ENCODE measurements around the gene HSPB6. TPM values are rescaled to one million over a fixed set of nuclear protein-coding genes. Genes with fewer than 3 reads are reported as not detected.
A peak's percentile ranks its signal among the peaks of the same experiment; 100 is the strongest.
"Not testable (repeated sequence)": the region's sequence is repeated elsewhere in the genome, so short reads cannot be mapped to it uniquely, and the experiment has no call there.

Gene HSPB6
- total RNA-seq, 2 experiments from 2014 or later: 0.48 TPM; not detected in 1

DNA sequence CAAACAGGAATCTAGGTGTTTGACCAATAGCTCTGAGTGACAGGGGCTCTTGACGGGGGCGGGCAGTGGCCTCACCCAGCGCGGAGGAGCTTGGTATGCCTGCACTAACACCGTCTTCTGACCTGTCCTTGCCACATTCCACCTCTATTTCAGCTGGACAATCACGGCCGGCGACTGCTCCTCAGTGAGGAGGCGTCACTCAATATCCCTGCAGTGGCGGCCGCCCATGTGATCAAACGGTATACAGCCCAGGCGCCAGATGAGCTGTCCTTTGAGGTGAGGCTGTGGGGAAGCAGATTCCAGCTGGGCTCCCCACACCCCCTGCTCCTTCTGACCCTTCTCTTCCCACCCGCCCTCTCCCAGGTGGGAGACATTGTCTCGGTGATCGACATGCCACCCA is 23.2 kb upstream of the HSPB6 start:
- ChIA-PET POLR2A (no interaction called here), CTCF (no interaction called here)
- Mint-ChIP-seq H3K9me3 (no peaks in the 10 kb centered on the region), H3K36me3 (ENCODE audit: low read depth) (peaks cover 33% of the 10 kb centered on the region), H3K27ac (no peak overlapping the region), H3K4me3 (no peak overlapping the region), H3K4me1 (peaks cover 23% of the 10 kb centered on the region), H3K27me3 (no peaks in the 10 kb centered on the region)
- DNase-seq: no peak

DNA sequence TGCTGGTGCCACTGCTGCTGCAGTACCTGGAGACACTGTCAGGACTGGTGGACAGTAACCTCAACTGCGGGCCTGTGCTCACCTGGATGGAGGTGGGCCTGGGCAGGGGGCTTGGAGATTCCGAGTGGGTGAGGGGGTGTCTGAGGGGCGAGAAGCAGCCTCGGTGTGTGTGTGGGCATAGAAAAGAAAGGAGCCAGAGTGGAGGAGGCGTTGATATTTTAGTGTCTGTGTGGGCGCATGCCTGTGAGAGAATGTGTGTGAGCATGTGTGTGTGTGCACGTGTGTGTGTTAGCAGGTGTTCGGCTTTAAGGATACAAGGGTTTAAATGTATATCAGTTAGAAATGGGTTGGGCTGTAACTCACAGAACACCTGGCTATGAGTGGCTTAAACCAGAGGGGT is 22.2 kb upstream of the HSPB6 start:
- no peak overlapping the region for H3K4me3 Mint-ChIP-seq
- peaks cover 30% of the 10 kb centered on the region for H3K4me1 Mint-ChIP-seq
- no peak for DNase-seq
- no peak overlapping the region for H3K27ac Mint-ChIP-seq
- CTCF ChIA-PET: no interaction called here
- H3K9me3 Mint-ChIP-seq: no peaks in the 10 kb centered on the region
- H3K36me3 Mint-ChIP-seq (ENCODE audit: low read depth): peaks cover 33% of the 10 kb centered on the region
- POLR2A ChIA-PET: no interaction called here
- H3K27me3 Mint-ChIP-seq: no peaks in the 10 kb centered on the region

- POLR2A ChIA-PET: no interaction called here
- Mint-ChIP-seq H3K4me3 (peak overlapping the region; percentile 52), H3K27me3 (no peaks in the 10 kb centered on the region), H3K27ac (no peak overlapping the region), H3K4me1 (peaks cover 30% of the 10 kb centered on the region), H3K9me3 (no peaks in the 10 kb centered on the region), H3K36me3 (ENCODE audit: low read depth) (peaks cover 26% of the 10 kb centered on the region)
- CTCF ChIA-PET: no interaction called here
- no peak for DNase-seq
Measured at GRCh38 chr19:35777961-35778360, 21.1 kb upstream of the HSPB6 start.

- Mint-ChIP-seq H3K36me3 (ENCODE audit: low read depth) (peaks cover 24% of the 10 kb centered on the region), H3K27ac (peak overlapping the region; percentile 18), H3K4me1 (peaks cover 30% of the 10 kb centered on the region), H3K27me3 (no peaks in the 10 kb centered on the region), H3K4me3 (peak overlapping the region; percentile 81), H3K9me3 (no peaks in the 10 kb centered on the region)
- ChIA-PET POLR2A (no interaction called here), CTCF (interaction anchor here (1.0 kb wide), 1 partner anchor 29 kb away, joined by 4 read pairs; the partner anchor contains the start of gene LIN37)
- DNase-seq: no peak
Measured at GRCh38 chr19:35777086-35777841, 20.4 kb upstream of the HSPB6 start.

GRCh38 chr19:35776102-35776788 is 19.4 kb upstream of the HSPB6 start:
- CTCF ChIA-PET: interaction anchor here (1.0 kb wide), 1 partner anchor 28 kb away, joined by 4 read pairs; the partner anchor contains the start of gene LIN37
- Mint-ChIP-seq H3K27me3 (no peaks in the 10 kb centered on the region), H3K36me3 (ENCODE audit: low read depth) (peaks cover 20% of the 10 kb centered on the region), H3K4me3 (peak overlapping the region; percentile 81), H3K4me1 (peaks cover 30% of the 10 kb centered on the region), H3K9me3 (no peaks in the 10 kb centered on the region), H3K27ac (peak overlapping the region; percentile 52)
- POLR2A ChIA-PET: interaction anchor here (0.7 to 0.8 kb wide), 2 partner anchors 34 to 35 kb away, joined by 3 to 6 read pairs; partner anchors contain the start of gene IGFLR1
- no peak for DNase-seq

DNA sequence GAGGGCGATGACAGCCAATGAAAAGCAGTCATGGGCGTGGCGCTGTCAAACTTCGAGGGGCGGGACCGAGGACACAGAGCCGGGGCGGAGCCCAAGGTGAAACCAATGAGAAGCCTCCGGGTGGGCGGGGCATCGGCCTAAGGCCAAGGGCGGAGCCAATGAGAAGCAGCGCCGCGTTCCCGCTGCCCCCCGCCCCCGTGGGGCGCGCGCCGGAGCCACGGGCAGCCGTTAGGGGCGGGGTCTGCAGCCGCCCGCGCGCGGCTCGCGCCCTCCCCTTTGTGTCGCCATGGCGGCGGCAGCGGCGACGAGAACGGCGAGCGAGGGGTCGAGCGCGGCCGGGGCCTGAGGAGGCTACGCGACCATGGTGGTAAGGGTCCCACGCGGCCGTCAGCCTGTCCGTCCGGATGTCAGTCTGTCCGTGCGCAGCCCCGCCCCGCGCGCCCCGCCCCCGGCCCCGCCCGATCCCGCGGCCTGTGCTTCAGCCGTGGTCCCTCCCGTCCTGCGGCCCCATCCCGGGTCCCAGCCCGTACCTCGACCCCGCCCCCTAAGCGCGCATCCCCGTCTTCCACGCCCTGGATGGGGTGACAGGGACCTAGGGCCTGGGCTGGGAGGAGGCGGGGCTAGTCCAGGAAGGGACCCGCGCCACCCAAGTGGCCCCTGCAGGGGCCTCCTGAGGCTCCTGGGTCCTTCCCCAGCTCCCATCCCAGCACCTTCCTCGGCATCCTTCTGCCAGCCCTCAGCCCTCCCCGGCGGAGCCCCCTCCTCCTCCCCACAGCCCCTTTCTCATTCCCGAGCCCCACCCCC is 18.7 kb upstream of the HSPB6 start, which contains the start of gene ARHGAP33:
ARHGAP33 (plus strand) TSS at position 267 of the 804 bp plus-strand sequence; CDS start at position 362, 95 bp downstream.
- peak within 1 kb of the TSS; percentile 81 for H3K4me3 Mint-ChIP-seq
- peak within 1 kb of the TSS; percentile 52 for H3K27ac Mint-ChIP-seq
- H3K4me1 Mint-ChIP-seq: peaks cover 30% of the 10 kb centered on the region
- peak; percentile 100 for DNase-seq
- H3K27me3 Mint-ChIP-seq: no peaks in the 10 kb centered on the region
- CTCF ChIA-PET: no interaction called here
- POLR2A ChIA-PET: interaction anchor here (0.7 to 0.8 kb wide), 2 partner anchors 33 to 35 kb away, joined by 3 to 6 read pairs; partner anchors contain the start of gene IGFLR1
- no peaks in the 10 kb centered on the region for H3K9me3 Mint-ChIP-seq
- H3K36me3 Mint-ChIP-seq (ENCODE audit: low read depth): peaks cover 17% of the 10 kb centered on the region

GRCh38 chr19:35775046-35775297 is 18.1 kb upstream of the HSPB6 start:
- no peaks in the 10 kb centered on the region for H3K27me3 Mint-ChIP-seq
- peaks cover 30% of the 10 kb centered on the region for H3K4me1 Mint-ChIP-seq
- ChIA-PET POLR2A (interaction anchor here (0.6 kb wide), 1 partner anchor 62 kb away, joined by 3 read pairs; no protein-coding TSS in a partner anchor), CTCF (no interaction called here)
- peak overlapping the region; percentile 44 for H3K27ac Mint-ChIP-seq
- H3K36me3 Mint-ChIP-seq (ENCODE audit: low read depth): peaks cover 18% of the 10 kb centered on the region
- H3K4me3 Mint-ChIP-seq: peak overlapping the region; percentile 81
- H3K9me3 Mint-ChIP-seq: no peaks in the 10 kb centered on the region
- DNase-seq: no peak

DNA sequence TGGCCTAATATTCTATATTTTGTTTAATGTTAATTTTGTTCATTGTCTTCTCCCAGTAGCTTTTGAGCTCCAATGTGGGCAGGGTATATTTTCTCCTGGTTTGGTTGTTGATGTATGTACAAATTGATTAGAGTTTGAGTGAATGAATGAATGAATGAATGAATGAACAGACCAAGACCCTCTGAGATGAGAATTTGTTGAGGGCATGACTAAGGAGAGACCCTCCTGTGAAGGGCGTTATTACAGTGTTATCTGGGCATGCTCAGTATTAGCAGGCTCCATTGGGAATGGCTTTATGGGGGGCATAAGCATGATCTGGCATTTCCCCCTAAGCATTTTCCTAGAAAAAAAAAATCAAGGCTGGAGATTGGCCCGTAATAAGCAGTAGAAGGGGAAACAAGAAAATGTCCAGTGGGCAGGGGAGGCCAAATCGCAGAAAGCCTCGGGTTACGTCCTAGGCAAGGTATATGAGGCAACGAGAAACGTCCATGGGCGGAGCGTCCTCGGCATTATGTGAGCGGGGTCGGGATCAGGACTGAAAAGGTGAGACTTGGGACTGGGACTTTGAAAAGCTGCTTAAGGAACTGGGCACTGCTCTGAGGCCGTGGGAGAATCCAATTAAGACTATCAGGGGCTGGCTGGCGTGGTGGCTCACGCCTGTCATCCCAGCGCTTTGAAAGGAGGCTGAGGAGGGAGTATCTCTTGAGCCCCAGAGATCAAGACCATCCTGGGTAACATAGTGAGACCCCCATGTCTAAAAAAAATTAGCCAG is 17.6 kb upstream of the HSPB6 start:
- DNase-seq: no peak
- peaks cover 30% of the 10 kb centered on the region for H3K4me1 Mint-ChIP-seq
- H3K27me3 Mint-ChIP-seq: no peaks in the 10 kb centered on the region
- POLR2A ChIA-PET: interaction anchor here (0.6 to 1.6 kb wide), 2 partner anchors 17 to 62 kb away, joined by 3 to 4 read pairs; partner anchors contain the start of gene HSPB6
- no peak overlapping the region for H3K27ac Mint-ChIP-seq
- H3K4me3 Mint-ChIP-seq: peak overlapping the region; percentile 81
- no peaks in the 10 kb centered on the region for H3K9me3 Mint-ChIP-seq
- peaks cover 15% of the 10 kb centered on the region for H3K36me3 Mint-ChIP-seq (ENCODE audit: low read depth)
- CTCF ChIA-PET: interaction anchor here (0.9 kb wide), 1 partner anchor 157 kb away, joined by 3 read pairs; no protein-coding TSS in a partner anchor

DNA sequence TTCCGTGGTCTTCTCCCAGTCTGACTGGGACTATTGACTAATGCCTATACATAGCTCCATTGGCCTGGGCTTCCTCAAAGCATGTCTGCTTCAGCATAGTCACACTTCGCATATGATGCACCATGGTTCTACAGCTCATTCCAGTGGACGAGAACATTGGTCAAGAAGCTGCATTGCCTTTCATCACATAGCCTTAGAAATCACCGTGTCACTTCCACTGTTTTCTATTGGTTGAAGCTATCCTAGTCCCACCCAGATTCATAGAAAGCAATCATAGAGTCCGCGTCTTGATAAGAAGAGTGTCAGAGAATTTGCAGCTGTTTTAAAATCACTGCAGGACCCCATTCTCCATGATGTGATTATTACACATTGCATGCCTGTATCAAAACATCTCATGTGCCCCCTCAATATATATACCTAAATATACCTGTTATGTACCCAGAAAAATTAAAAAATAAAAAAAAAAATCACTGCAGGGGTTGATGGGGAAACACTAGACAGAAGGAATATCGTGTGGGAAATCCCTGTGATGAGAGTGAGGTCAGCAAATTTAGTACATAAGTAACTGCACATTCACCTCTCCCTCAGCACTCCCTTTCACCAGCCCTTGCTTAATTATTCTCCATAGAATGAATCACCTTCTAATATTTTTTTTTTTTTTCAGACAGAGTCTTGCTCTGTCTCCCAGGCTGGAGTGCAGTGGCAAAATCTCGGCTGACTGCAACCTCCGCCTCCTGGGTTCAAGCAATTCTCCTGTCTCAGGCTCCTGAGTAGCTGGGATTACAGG is 16.4 kb upstream of the HSPB6 start:
- Mint-ChIP-seq H3K27ac (no peak overlapping the region), H3K27me3 (no peaks in the 10 kb centered on the region), H3K9me3 (no peaks in the 10 kb centered on the region), H3K4me1 (peaks cover 27% of the 10 kb centered on the region), H3K36me3 (ENCODE audit: low read depth) (peaks cover 15% of the 10 kb centered on the region), H3K4me3 (no peak overlapping the region)
- POLR2A ChIA-PET: interaction anchor here (0.9 to 1.6 kb wide), 3 partner anchors 16 to 95 kb away, joined by 3 to 4 read pairs (median 4); partner anchors contain the start of genes APLP1 and HSPB6
- DNase-seq: no peak
- CTCF ChIA-PET: no interaction called here

- H3K9me3 Mint-ChIP-seq, DNase-seq, H3K27ac Mint-ChIP-seq, H3K4me3 Mint-ChIP-seq, CTCF ChIA-PET, H3K27me3 Mint-ChIP-seq: not testable (repeated sequence)
- POLR2A ChIA-PET: interaction anchor here (0.9 to 1.5 kb wide), 2 partner anchors 17 to 96 kb away, joined by 3 to 4 read pairs; partner anchors contain the start of gene APLP1
- peaks cover 14% of the 10 kb centered on the region for H3K36me3 Mint-ChIP-seq (ENCODE audit: low read depth)
- peaks cover 22% of the 10 kb centered on the region for H3K4me1 Mint-ChIP-seq
Measured at GRCh38 chr19:35772362-35772761, 15.5 kb upstream of the HSPB6 start.

- no peak overlapping the region for H3K4me3 Mint-ChIP-seq
- DNase-seq: no peak
- H3K27me3 Mint-ChIP-seq: no peaks in the 10 kb centered on the region
Measured at GRCh38 chr19:35768082-35768421, 11.2 kb upstream of the HSPB6 start.

More at GRCh38 chr19:35768082-35768421, 11.2 kb upstream of the HSPB6 start:
- ChIA-PET CTCF (no interaction called here), POLR2A (no interaction called here)
- Mint-ChIP-seq H3K36me3 (ENCODE audit: low read depth) (peaks cover 25% of the 10 kb centered on the region), H3K9me3 (no peaks in the 10 kb centered on the region), H3K27ac (no peak overlapping the region), H3K4me1 (no peaks in the 10 kb centered on the region)

All from activated CD4-positive, alpha-beta memory T cell treated with anti-CD3 and anti-CD28 coated beads, Interleukin-2, amount 10 ng/mL, durations not matched to agents 7 days and 5 days (primary cell).